ENCODE data around the gene TRIM63.

Gene TRIM63

GRCh38 chr1:26035959-26036755 is 31.3 kb downstream of the TRIM63 start:
- no peak for DNase-seq (ENCODE audit: low read depth, low spot score)
- peak overlapping the region; percentile 20 for H3K27ac ChIP-seq

- H3K27ac ChIP-seq, result peak overlapping the region; percentile 20
- peak; percentile 54 for DNase-seq (ENCODE audit: low read depth, low spot score)
Observed at GRCh38 chr1:26035203-26035958, 32.0 kb downstream of the TRIM63 start.

- no peak for DNase-seq (ENCODE audit: low read depth, low spot score)
- H3K27ac ChIP-seq, result no peak overlapping the region
Observed at GRCh38 chr1:26034504-26035202, 32.8 kb downstream of the TRIM63 start.

GRCh38 chr1:26032656-26033357 is 34.6 kb downstream of the TRIM63 start:
- DNase-seq (ENCODE audit: low read depth, low spot score), result no peak
- H3K27ac ChIP-seq, result no peak overlapping the region

- DNase-seq (ENCODE audit: low read depth, low spot score), result no peak
- H3K27ac ChIP-seq, result no peak overlapping the region
Observed at GRCh38 chr1:26031611-26032220, 35.7 kb downstream of the TRIM63 start.

GRCh38 chr1:26031196-26031595 is 36.2 kb downstream of the TRIM63 start:
- no peak overlapping the region for H3K27ac ChIP-seq
- no peak for DNase-seq (ENCODE audit: low read depth, low spot score)

- no peak for DNase-seq (ENCODE audit: low read depth, low spot score)
Observed at GRCh38 chr1:26029864-26030481, 37.5 kb downstream of the TRIM63 start.

GRCh38 chr1:26029054-26029863 is 38.2 kb downstream of the TRIM63 start:
- DNase-seq (ENCODE audit: low read depth, low spot score), result no peak
- no peak overlapping the region for H3K27ac ChIP-seq

More at GRCh38 chr1:26029864-26030481, 37.5 kb downstream of the TRIM63 start:
- H3K27ac ChIP-seq, result no peak overlapping the region

GRCh38 chr1:26028490-26028980 is 38.9 kb downstream of the TRIM63 start:
- H3K27ac ChIP-seq, result no peak overlapping the region
- DNase-seq (ENCODE audit: low read depth, low spot score), result no peak

- no peak overlapping the region for H3K27ac ChIP-seq
- DNase-seq (ENCODE audit: low read depth, low spot score), result no peak
Observed at GRCh38 chr1:26027716-26028489, 39.5 kb downstream of the TRIM63 start.

- no peak overlapping the region for H3K27ac ChIP-seq
- DNase-seq (ENCODE audit: low read depth, low spot score), result no peak
Observed at GRCh38 chr1:26025517-26025916, 41.9 kb downstream of the TRIM63 start.

GRCh38 chr1:26025060-26025459 is 42.4 kb downstream of the TRIM63 start:
- no peak for DNase-seq (ENCODE audit: low read depth, low spot score)
- H3K27ac ChIP-seq, result no peak overlapping the region

- no peak for DNase-seq (ENCODE audit: low read depth, low spot score)
- no peak overlapping the region for H3K27ac ChIP-seq
Observed at GRCh38 chr1:26023826-26024225, 43.6 kb downstream of the TRIM63 start.

GRCh38 chr1:26023009-26023408 is 44.4 kb downstream of the TRIM63 start:
- DNase-seq (ENCODE audit: low read depth, low spot score), result no peak
- H3K27ac ChIP-seq, result no peak overlapping the region

GRCh38 chr1:26022404-26022779 is 45.0 kb downstream of the TRIM63 start:
- no peak overlapping the region for H3K27ac ChIP-seq
- DNase-seq (ENCODE audit: low read depth, low spot score), result no peak

- H3K27ac ChIP-seq, result no peak within 1 kb of the TSS
- no peak for DNase-seq (ENCODE audit: low read depth, low spot score)
Observed at GRCh38 chr1:26021647-26022403, 45.6 kb downstream of the TRIM63 start, which contains the start of gene EXTL1. TSS of gene EXTL1 (plus strand) at chr1:26021775. CDS start at chr1:26022647, 872 bp downstream.

Data from epithelial cell of prostate (primary cell).